Astrocyte of the cerebellum (primary cell): ENCODE data around the gene COL6A1.

Experiments
- DNase-seq: peaks from one replicate; pipeline ENCODE4 v3.0.0-alpha.2; 2011; ENCODE audit warnings: low read depth
- H3K4me3 ChIP-seq: 2 replicates; pipeline ENCODE4 v1.5.1; 2011; ENCODE audit warnings: mild to moderate bottlenecking, low read depth, low read length, moderate library complexity
- in situ Hi-C: cut with HindIII; loops from 2 replicates; pipeline ENCODE4 v1.10.0; 2017; ENCODE audit warnings: low sequenced_read_pairs
- TF ChIP-seq, protein P1 (sequence below): IDR thresholded peaks from 2 replicates; pipeline ENCODE4 v1.5.1; 2012; ENCODE audit warnings: low read length, low read depth, moderate library complexity, mild to moderate bottlenecking; ENCODE audit errors: missing control alignments

Gene COL6A1

DNA sequence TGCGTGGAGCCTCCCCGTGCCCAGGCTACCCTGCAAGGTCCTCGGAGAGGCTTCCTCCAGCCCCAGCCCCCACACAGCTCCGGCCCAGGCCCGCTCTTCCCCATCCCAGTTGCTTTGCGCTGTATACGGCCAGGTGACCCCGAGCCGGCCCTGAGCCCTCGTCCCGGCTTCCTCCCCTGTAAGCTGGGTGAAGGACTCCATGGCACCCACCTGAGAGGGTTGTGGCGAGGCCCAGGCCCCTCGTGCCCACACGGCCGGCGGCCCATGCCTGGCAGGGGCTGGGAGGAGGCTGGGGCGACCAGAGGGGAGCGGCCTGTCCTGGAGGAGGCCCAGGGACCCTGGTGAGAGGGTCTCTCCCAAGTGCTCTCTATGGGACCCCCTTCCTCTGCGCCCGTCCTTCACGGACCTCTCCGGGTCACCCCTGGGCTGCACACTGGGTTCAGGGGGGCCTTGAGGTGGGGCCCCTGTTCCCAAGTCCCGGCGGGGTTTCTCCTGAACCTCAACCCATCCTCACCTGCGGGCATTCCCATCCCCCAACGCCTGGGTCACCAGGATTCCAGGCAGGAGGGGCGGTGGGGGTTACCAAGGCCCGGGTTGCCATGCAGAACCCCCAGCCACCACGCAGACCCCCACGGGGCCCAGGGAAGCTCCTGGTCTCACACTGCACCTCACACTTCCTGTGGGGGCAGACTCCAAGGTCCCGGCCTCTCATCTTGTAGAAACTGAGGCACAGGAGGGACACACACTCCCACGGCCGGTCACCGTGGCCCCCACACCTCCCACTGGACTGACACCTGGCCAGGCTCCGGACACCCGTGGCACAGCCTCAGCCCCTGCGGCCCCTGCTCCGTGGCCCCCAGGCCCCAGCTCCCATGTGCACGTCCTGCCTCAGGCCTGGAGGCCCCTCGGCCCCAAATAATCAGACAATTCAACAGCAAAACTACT lies 25.2 kb downstream of the COL6A1 start:
- TF ChIP-seq, protein P1, sequence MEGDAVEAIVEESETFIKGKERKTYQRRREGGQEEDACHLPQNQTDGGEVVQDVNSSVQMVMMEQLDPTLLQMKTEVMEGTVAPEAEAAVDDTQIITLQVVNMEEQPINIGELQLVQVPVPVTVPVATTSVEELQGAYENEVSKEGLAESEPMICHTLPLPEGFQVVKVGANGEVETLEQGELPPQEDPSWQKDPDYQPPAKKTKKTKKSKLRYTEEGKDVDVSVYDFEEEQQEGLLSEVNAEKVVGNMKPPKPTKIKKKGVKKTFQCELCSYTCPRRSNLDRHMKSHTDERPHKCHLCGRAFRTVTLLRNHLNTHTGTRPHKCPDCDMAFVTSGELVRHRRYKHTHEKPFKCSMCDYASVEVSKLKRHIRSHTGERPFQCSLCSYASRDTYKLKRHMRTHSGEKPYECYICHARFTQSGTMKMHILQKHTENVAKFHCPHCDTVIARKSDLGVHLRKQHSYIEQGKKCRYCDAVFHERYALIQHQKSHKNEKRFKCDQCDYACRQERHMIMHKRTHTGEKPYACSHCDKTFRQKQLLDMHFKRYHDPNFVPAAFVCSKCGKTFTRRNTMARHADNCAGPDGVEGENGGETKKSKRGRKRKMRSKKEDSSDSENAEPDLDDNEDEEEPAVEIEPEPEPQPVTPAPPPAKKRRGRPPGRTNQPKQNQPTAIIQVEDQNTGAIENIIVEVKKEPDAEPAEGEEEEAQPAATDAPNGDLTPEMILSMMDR: no peak
- no peak for DNase-seq
- H3K4me3 ChIP-seq: no peak overlapping the region
- in situ Hi-C loops: loop anchor here (10.0 kb wide), 1 partner anchor 98 kb away; no protein-coding TSS in a partner anchor

DNA sequence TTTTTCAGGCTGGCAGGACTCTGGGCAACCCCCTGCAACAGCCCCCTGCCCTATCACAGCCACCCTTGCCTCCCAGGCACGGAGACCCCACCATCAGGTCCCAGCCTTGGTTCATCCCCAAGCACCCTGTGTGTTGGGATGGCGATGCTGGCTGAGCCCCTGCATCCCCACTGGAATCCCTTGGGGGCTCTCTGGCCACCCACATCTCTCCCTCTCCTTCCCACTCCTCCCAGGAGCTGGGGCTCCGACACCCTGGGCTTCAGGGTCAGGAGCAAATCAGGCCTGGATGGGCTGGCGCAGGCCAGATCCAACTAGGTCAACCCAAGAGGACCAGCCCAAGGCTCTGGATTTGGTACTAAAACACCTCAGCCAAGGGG lies 25.9 kb downstream of the COL6A1 start:
- no peak for DNase-seq
- TF ChIP-seq, protein P1: no peak
- in situ Hi-C loops: loop anchor here (10.0 kb wide), 1 partner anchor 97 kb away; no protein-coding TSS in a partner anchor
- H3K4me3 ChIP-seq: no peak overlapping the region

DNA sequence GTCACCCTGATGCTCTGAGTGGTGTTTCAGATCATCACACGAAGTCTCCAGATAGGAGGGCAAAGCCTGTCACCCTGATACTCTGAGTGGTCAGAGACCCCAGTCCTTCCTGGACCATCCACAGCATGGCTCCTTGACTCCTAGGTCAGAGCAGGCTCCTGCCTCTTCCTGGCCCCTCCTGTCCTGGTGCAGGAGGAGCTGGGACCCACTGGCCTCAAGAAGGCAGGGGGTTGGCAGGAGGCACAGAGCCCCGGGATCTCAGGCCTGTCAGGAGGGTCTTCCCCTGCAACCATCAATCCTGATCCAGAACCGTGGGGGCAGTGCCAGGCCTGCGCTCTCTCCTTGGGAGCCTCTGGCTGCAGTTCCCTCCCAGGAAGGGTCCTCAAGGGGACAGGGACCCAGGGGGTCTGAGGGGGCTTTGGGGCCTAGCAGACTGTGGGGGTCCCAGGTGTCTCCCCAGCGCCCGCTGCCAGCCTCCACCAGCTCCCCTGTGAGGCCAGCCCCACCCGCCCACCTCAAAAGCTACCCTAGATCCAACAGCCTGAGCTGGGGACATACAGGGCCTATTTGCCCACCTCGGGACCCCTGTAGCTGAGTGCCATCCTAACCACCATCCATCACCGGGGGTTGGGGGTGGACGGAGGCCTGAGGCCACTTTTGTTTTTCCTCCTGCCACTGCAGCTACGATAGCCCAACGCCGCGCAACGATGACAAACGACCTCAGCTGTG lies 27.5 kb downstream of the COL6A1 start:
- DNase-seq: no peak
- in situ Hi-C loops: loop anchor here (10.0 kb wide), 1 partner anchor 96 kb away; no protein-coding TSS in a partner anchor
- TF ChIP-seq, protein P1: no peak
- H3K4me3 ChIP-seq: no peak overlapping the region

DNA sequence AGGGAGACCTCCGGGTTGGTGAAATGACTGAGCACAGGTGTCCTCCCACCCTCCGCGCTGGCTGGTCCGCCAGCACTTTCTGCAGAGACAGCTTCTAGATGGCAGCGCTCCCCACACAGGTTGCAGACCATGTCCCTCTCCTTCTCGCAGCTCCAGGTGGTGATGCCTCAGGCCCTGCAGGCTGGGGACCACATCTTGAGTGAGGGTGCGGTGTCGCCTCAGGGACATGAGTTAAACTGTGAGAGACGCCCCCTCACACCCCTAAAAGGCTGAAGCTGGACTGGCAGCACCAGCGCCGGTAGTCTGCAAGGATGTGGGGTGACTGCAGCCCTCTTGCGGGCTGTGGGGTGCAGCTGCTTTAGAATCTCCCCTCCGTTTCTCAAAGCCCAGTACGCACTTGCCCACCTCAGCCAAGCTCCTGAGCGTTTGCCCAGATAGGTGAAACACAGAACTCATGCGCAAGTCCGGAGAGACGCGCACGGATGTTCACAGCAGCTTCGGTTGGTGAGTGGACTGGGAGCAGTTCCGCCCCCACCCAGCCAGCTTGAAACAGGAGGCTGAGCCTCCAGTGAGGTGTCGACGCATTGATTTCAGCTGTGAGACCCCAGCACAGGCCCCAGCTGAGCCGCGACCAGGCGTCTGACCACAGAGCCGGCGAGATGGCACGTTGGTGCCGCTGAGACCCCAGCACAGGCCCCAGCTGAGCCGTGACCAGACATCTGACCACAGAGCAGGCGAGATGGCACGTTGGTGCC lies 28.6 kb downstream of the COL6A1 start:
- DNase-seq: no peak
- in situ Hi-C loops: loop anchor here (10.0 kb wide), 1 partner anchor 95 kb away; no protein-coding TSS in a partner anchor
- H3K4me3 ChIP-seq: no peak overlapping the region
- TF ChIP-seq, protein P1: no peak

DNA sequence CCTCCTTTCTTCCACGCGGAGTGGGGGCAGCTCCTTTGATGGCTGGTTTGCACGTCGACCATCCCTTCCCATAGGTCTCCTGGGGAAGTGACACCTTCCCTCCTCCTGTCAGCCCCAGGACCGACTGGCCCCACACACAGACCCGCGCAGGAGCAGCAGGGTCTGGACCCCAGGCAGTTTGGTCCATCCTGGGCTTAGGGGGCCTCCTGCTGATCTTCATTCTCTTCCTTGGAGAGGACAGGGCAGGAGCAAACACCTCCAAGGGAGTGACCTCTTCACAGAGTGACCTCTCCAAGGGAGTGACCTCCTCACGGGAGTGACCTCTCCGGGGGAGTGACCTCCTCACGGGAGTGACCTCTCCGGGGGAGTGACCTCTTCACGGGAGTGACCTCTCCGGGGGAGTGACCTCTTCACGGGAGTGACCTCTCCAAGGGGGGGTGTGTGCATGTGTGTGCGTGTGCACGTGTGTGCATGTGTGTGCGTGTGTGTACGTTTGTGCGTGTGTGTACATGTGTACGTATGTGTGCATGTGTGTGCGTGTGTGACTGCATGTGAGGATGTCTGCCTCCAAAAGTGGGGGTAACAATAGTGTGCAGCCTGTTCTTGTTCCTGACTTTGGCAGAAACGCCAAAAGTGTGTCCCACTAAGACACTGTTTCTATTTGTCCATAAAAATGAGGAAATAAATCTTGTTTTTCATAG lies 29.8 kb downstream of the COL6A1 start:
- in situ Hi-C loops: no loop called here

More for the DNA sequence above, 29.8 kb downstream of the COL6A1 start:
- no peak for DNase-seq
- H3K4me3 ChIP-seq: no peak overlapping the region
- TF ChIP-seq, protein P1: no peak
